ENCODE measurements around the gene ADAMTS14. TPM values are rescaled to one million over a fixed set of nuclear protein-coding genes. Genes with fewer than 3 reads are reported as not detected.

The ADAMTS14 gene
- polyA plus RNA-seq, 1 donor (not counting 4 experiments of a cell fraction or from before 2014, with no cell fraction given) = 0.09 TPM

GRCh38 chr10:70690589-70690988 lies 18.3 kb downstream of the ADAMTS14 start:
- no peak overlapping the region for H3K4me2 ChIP-seq (ENCODE audit: control insufficient read depth, extremely low read depth, insufficient read depth, low read depth, low read length)
- peaks cover 2% of the 10 kb centered on the region for H4K20me1 ChIP-seq (ENCODE audit: control insufficient read depth, extremely low read depth, insufficient read depth, low read length)
- H3K36me3 ChIP-seq (ENCODE audit: control insufficient read depth in 2 of 2, extremely low read depth in 1 of 2, insufficient read depth in 2 of 2, low read length in 2 of 2) = no peaks in the 10 kb centered on the region
- no peak overlapping the region for H3K4me3 ChIP-seq (ENCODE audit: control insufficient read depth in 2 of 3, extremely low read depth in 1 of 3, insufficient read depth in 2 of 3, low read depth in 1 of 3, low read length in 3 of 3)
- H3K27me3 ChIP-seq (ENCODE audit: control insufficient read depth, extremely low read depth, insufficient read depth, low read length) = peaks cover 25% of the 10 kb centered on the region
- FAIRE-seq (no peak), DNase-seq (ENCODE audit: low read depth, low spot score) (no peak)
- dilution Hi-C loops (cut with MboI; ENCODE audit: extremely low pct_ligation_motif_present, low sequenced_read_pairs) = no loop called here
- H3K79me2 ChIP-seq (ENCODE audit: control insufficient read depth, insufficient read depth, low read length) = no peaks in the 10 kb centered on the region
- H3K9ac ChIP-seq (ENCODE audit: control insufficient read depth, extremely low read depth, insufficient read depth, low read length) = no peak overlapping the region
- peaks cover 5% of the 10 kb centered on the region for H3K4me1 ChIP-seq (ENCODE audit: control insufficient read depth, extremely low read depth, insufficient read depth, low read length)
- no peaks in the 10 kb centered on the region for H3K9me1 ChIP-seq (ENCODE audit: control insufficient read depth, extremely low read depth, insufficient read depth, low read length)
- H3K27ac ChIP-seq (ENCODE audit: control insufficient read depth, insufficient read depth, low read length) = no peak overlapping the region
- H2AFZ ChIP-seq (ENCODE audit: control insufficient read depth, low read length) = no peak overlapping the region
- TF ChIP-seq CTCF (optimal IDR thresholded peaks at IDR 0.05 in 1 of 3, IDR thresholded peaks at IDR 0.05 in 1 of 3, conservative IDR thresholded peaks at IDR 0.05 in 1 of 3; ENCODE audit: extremely low read depth in 1 of 3, insufficient read depth in 2 of 3, low read length in 3 of 3) = no peak
- no peak for TF ChIP-seq EZH2 (IDR thresholded peaks at IDR 0.05; ENCODE audit: low read length)
- no peaks in the 10 kb centered on the region for H3K9me3 ChIP-seq (ENCODE audit: control insufficient read depth, low read depth, low read length)

DNA sequence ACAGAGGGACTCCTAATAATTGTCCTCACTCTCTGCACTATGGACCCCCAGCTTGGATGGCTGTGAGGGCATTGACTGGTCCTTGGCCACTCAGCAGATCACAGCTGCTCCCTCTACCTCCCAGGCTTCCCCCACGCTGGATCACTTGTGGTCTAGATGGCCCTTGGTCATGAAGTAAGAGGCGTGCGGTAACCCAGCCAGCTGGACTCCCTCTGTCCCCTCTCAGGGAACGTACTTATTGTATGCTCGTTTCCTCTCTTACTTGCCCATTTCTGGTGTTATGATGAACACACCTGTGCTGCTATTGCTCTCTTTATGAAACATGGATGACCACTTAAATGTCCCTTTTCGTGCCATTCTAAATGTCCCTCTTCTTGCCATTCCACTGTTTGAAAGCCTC lies 19.3 kb downstream of the ADAMTS14 start:
- Histone ChIP-seq H3K36me3 (ENCODE audit: control insufficient read depth in 2 of 2, extremely low read depth in 1 of 2, insufficient read depth in 2 of 2, low read length in 2 of 2) (no peaks in the 10 kb centered on the region), H3K9me1 (ENCODE audit: control insufficient read depth, extremely low read depth, insufficient read depth, low read length) (no peaks in the 10 kb centered on the region), H3K27me3 (ENCODE audit: control insufficient read depth, extremely low read depth, insufficient read depth, low read length) (peaks cover 35% of the 10 kb centered on the region), H3K79me2 (ENCODE audit: control insufficient read depth, insufficient read depth, low read length) (no peaks in the 10 kb centered on the region), H3K4me1 (ENCODE audit: control insufficient read depth, extremely low read depth, insufficient read depth, low read length) (peaks cover 5% of the 10 kb centered on the region), H3K27ac (ENCODE audit: control insufficient read depth, insufficient read depth, low read length) (no peak overlapping the region), H3K4me3 (ENCODE audit: control insufficient read depth in 2 of 3, extremely low read depth in 1 of 3, insufficient read depth in 2 of 3, low read depth in 1 of 3, low read length in 3 of 3) (no peak overlapping the region), H4K20me1 (ENCODE audit: control insufficient read depth, extremely low read depth, insufficient read depth, low read length) (peaks cover 2% of the 10 kb centered on the region), H3K9ac (ENCODE audit: control insufficient read depth, extremely low read depth, insufficient read depth, low read length) (no peak overlapping the region), H3K9me3 (ENCODE audit: control insufficient read depth, low read depth, low read length) (no peaks in the 10 kb centered on the region), H3K4me2 (ENCODE audit: control insufficient read depth, extremely low read depth, insufficient read depth, low read depth, low read length) (no peak overlapping the region), H2AFZ (ENCODE audit: control insufficient read depth, low read length) (no peak overlapping the region)
- no peak for TF ChIP-seq EZH2 (IDR thresholded peaks at IDR 0.05; ENCODE audit: low read length)
- TF ChIP-seq CTCF (optimal IDR thresholded peaks at IDR 0.05 in 1 of 3, IDR thresholded peaks at IDR 0.05 in 1 of 3, conservative IDR thresholded peaks at IDR 0.05 in 1 of 3; ENCODE audit: extremely low read depth in 1 of 3, insufficient read depth in 2 of 3, low read length in 3 of 3) = no peak
- dilution Hi-C loops (cut with MboI; ENCODE audit: extremely low pct_ligation_motif_present, low sequenced_read_pairs) = no loop called here
- FAIRE-seq (no peak), DNase-seq (ENCODE audit: low read depth, low spot score) (no peak)
